ENCODE data around the gene PROSER3.

GRCh38 chr19:35734889-35735288 lies 23.1 kb upstream of the PROSER3 start:
- TF ChIP-seq FOXK2 (IDR thresholded peaks at IDR 0.05) (no peak), SP1 (IDR thresholded peaks at IDR 0.05) (no peak), BHLHE40 (IDR thresholded peaks at IDR 0.05; ENCODE audit: borderline replicate concordance) (no peak), NFRKB (IDR thresholded peaks at IDR 0.05) (no peak), HDGF (IDR thresholded peaks at IDR 0.05; ENCODE audit: borderline replicate concordance) (no peak), ZNF384 (IDR thresholded peaks at IDR 0.05) (no peak)
